SU-DHL-6 (cell line): ENCODE data around the gene DCDC1.

ENCODE experiments used
- H2AFZ ChIP-seq: fragments of 200-600 bp; sonication (generic); 2 replicates; pipeline ENCODE4 v1.6.1; 2014; ENCODE audit warnings: low read depth, mild to moderate bottlenecking, moderate library complexity, mixed read lengths, antibody characterized with exemption, low read length; ENCODE audit not compliant: severe bottlenecking
- H3F3A ChIP-seq: fragments of 200-600 bp; shearing (Covaris generic); 2 replicates; pipeline ENCODE4 v1.6.0; 2016; ENCODE audit warnings: antibody characterized with exemption, mild to moderate bottlenecking; ENCODE audit not compliant: insufficient read depth
- H3K27ac ChIP-seq: fragments of 200-600 bp; sonication (generic); 2 replicates; pipeline ENCODE4 v1.5.1; 2016; ENCODE audit warnings: low read depth, mild to moderate bottlenecking, low read length, moderate library complexity, mixed read lengths
- H3K27me3 ChIP-seq: fragments of 200-600 bp; sonication (generic), shearing (Covaris generic); 2 replicates; pipeline ENCODE4 v1.6.0; 2014; ENCODE audit warnings: mild to moderate bottlenecking, low read length
- H3K36me3 ChIP-seq: fragments of 200-600 bp; sonication (generic); 2 replicates; pipeline ENCODE4 v1.6.1; 2014; ENCODE audit warnings: mild to moderate bottlenecking, low read length, mixed read lengths
- H3K4me2 ChIP-seq: fragments of 300-600, 200-600 bp; shearing (Covaris generic), sonication (generic); 2 replicates; pipeline ENCODE4 v1.6.0; 2014; ENCODE audit warnings: low read length, low read depth, mild to moderate bottlenecking; ENCODE audit not compliant: poor library complexity, severe bottlenecking
- H3K4me3 ChIP-seq: fragments of 200-600 bp; sonication (generic); 2 replicates; pipeline ENCODE4 v1.5.1; 2014; ENCODE audit warnings: antibody characterized with exemption, low read length, mild to moderate bottlenecking, mixed read lengths; ENCODE audit not compliant: insufficient read depth, poor library complexity, severe bottlenecking
- H3K79me2 ChIP-seq: fragments of 200-600 bp; sonication (generic); 2 replicates; pipeline ENCODE4 v1.6.1; 2014; ENCODE audit warnings: mild to moderate bottlenecking, low read length, moderate library complexity; ENCODE audit not compliant: insufficient read depth
- H3K9ac ChIP-seq: fragments of 200-600 bp; sonication (generic); 2 replicates; pipeline ENCODE4 v1.7.0; 2014; ENCODE audit warnings: mild to moderate bottlenecking, low read length
- H3K9me2 ChIP-seq: fragments of 200-600 bp; sonication (generic); replicated peaks from 2 replicates; pipeline ENCODE4 v1.6.1; 2014; ENCODE audit warnings: low read length; ENCODE audit not compliant: insufficient read depth
- H3K9me3 ChIP-seq: fragments of 200-600 bp; sonication (generic); 2 replicates; pipeline ENCODE4 v1.6.1; 2014; ENCODE audit warnings: low read length, mixed read lengths; ENCODE audit not compliant: insufficient read depth
- H4K20me1 ChIP-seq: fragments of 200-600 bp; sonication (generic); 2 replicates; pipeline ENCODE4 v1.6.1; 2014; ENCODE audit warnings: low read depth, mild to moderate bottlenecking, antibody characterized with exemption, low read length, moderate library complexity, mixed read lengths
- EZH2phosphoT487 ChIP-seq: fragments of 200-600 bp; sonication (generic), shearing (Covaris generic); conservative IDR thresholded peaks from 2 replicates; pipeline ENCODE4 v1.6.1; 2018; ENCODE audit warnings: mild to moderate bottlenecking, antibody characterized with exemption, low read length, moderate library complexity, mixed read lengths
- TF ChIP-seq, protein P1 (sequence below): fragments of 200-600 bp; sonication (generic); IDR thresholded peaks from one replicate; pipeline ENCODE4 v1.5.1; 2017; ENCODE audit warnings: antibody characterized with exemption, mild to moderate bottlenecking, low read length, moderate library complexity; ENCODE audit not compliant: insufficient read depth, poor library complexity, severe bottlenecking

The DCDC1 gene

DNA sequence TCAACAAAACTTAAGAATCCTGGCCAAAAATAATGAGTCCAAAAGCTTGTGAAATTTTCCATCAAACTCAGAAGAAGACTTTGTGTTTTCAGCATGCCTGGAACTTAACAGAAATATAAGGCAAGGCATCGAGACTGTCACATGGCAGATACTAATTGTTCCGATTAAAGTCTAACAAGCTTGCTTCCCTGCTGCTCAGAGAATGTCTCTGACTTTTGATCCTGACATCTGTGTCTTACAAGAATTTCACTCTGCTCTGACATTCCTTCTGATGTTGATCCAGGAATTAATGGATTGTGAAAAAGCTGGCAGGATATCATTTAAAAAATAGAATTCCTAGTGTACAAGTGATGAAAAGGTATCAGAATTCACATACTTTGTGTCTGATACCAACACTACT is 170.2 kb downstream of the DCDC1 start:
- TF ChIP-seq, protein P1, sequence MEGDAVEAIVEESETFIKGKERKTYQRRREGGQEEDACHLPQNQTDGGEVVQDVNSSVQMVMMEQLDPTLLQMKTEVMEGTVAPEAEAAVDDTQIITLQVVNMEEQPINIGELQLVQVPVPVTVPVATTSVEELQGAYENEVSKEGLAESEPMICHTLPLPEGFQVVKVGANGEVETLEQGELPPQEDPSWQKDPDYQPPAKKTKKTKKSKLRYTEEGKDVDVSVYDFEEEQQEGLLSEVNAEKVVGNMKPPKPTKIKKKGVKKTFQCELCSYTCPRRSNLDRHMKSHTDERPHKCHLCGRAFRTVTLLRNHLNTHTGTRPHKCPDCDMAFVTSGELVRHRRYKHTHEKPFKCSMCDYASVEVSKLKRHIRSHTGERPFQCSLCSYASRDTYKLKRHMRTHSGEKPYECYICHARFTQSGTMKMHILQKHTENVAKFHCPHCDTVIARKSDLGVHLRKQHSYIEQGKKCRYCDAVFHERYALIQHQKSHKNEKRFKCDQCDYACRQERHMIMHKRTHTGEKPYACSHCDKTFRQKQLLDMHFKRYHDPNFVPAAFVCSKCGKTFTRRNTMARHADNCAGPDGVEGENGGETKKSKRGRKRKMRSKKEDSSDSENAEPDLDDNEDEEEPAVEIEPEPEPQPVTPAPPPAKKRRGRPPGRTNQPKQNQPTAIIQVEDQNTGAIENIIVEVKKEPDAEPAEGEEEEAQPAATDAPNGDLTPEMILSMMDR: no peak
- no peak for TF ChIP-seq EZH2phosphoT487
- Histone ChIP-seq H3K36me3 (no peaks in the 10 kb centered on the region), H4K20me1 (no peaks in the 10 kb centered on the region), H2AFZ (no peak overlapping the region), H3K9me2 (no peaks in the 10 kb centered on the region), H3K9ac (no peak overlapping the region), H3K9me3 (no peaks in the 10 kb centered on the region), H3K27me3 (no peaks in the 10 kb centered on the region), H3F3A (no peaks in the 10 kb centered on the region), H3K27ac (no peak overlapping the region), H3K4me3 (no peak overlapping the region), H3K4me2 (no peak overlapping the region), H3K79me2 (no peaks in the 10 kb centered on the region)

DNA sequence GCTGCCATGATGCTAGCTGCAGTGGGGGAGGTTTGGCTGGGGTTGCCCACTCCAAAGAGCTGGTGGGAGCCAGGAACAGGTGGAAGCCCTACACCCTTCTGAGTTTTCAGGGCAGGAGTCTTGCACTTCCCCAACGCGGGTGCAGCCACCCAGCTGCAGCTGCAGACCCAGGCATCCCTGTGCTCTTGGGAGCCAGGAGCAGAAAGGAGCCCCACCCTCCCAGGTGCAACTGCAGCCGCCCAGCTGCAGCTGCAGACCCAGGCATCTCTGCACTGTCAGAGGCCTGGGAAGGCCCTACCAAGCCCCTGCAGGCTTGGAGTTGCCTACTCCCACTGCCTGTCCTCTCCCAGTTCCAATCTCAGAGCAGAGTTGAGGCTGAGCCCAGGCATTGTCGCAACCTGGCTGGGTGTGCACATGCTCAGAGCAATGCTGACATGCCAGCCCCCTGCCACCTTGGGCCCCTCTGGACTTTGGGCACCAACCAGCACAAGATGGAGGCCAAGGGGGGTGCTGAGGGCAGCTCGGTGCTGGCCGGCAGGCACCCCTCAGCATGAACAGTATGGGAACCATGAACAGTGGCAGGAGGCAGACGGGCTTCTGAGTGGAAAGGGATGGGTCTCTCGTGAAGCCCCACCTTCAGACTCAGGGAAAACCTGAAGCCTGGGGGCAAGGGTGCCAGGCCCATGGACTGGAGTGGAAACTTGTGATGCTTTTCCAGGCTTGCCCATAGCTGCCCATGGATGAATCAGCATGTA is 195.4 kb downstream of the DCDC1 start:
- H3K36me3 ChIP-seq: no peaks in the 10 kb centered on the region

DNA sequence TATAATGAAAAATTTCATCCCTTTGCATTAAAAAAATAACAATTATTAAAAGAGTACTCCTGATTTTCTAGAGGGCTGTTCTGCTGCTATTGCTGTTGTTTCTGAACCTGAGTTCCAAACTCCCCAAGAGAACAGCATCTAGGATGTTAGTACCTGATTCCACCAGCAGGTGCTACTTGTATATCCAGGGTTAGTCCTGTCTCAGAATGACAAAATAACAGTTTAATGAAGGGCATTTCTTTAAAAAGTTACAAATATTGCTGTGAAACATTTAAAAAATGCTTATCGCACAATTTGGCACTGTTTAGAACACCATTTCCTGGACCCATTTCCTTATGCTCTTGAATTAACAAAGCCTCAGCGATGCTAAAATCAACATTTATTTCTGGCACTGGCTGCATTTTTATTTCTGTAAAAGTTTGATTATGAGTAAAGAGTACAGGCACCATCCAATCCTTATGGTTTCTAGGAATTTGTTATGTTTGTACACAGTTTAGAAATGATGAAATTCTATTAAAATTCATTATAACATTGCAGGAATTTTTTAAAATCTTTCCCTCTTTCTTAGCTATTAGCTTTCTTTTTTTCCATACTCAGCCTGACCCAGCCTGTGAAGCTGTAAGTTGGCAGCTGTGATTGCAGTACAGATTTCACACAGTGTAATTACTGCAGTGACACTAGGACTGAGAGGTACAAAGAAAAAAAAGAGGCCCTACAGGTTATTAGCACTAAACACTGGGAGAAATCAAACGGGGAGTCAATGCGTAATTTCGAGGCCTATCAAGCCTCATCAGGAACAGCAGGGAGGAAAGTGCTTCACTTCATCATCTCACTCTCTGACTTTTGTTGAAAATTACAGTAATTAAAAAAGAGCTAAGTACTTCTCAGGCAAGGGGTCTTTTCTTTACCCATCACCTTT is 208.8 kb downstream of the DCDC1 start:
- Histone ChIP-seq H2AFZ (no peak overlapping the region), H3K9ac (no peak overlapping the region), H3F3A (no peaks in the 10 kb centered on the region), H3K27ac (no peak overlapping the region), H3K4me2 (no peak overlapping the region), H3K36me3 (no peaks in the 10 kb centered on the region), H3K4me3 (no peak overlapping the region), H3K27me3 (no peaks in the 10 kb centered on the region), H4K20me1 (no peaks in the 10 kb centered on the region), H3K9me2 (no peaks in the 10 kb centered on the region), H3K79me2 (no peaks in the 10 kb centered on the region), H3K9me3 (no peaks in the 10 kb centered on the region)
- TF ChIP-seq, protein P1: no peak
- TF ChIP-seq EZH2phosphoT487: no peak

More for the DNA sequence above, 195.4 kb downstream of the DCDC1 start:
- Histone ChIP-seq H3K79me2 (no peaks in the 10 kb centered on the region), H3K27ac (no peak overlapping the region), H3K9ac (no peak overlapping the region), H3K4me3 (no peak overlapping the region), H2AFZ (no peak overlapping the region), H3K9me2 (no peaks in the 10 kb centered on the region), H3F3A (no peaks in the 10 kb centered on the region), H3K27me3 (no peaks in the 10 kb centered on the region), H3K9me3 (no peaks in the 10 kb centered on the region), H3K4me2 (no peak overlapping the region), H4K20me1 (no peaks in the 10 kb centered on the region)
- no peak for TF ChIP-seq EZH2phosphoT487
- TF ChIP-seq, protein P1: no peak
